G401.6 (cell line): ENCODE data around the gene TCP11L2.
"Not testable (repeated sequence)": the region's sequence is repeated elsewhere in the genome, so short reads cannot be mapped to it uniquely, and the experiment has no call there.

Experiments used
- FAIRE-seq: peaks from 2 replicates; lab custom pipeline; 2012; peaks lifted over from hg19 to GRCh38; lab: Jason Lieb, UNC

Gene TCP11L2

GRCh38 chr12:106307181-106307580, 4.6 kb downstream of the TCP11L2 start:
- FAIRE-seq: no peak

GRCh38 chr12:106308121-106308520, 5.6 kb downstream of the TCP11L2 start:
- no peak for FAIRE-seq

GRCh38 chr12:106308611-106309010, 6.1 kb downstream of the TCP11L2 start:
- no peak for FAIRE-seq

GRCh38 chr12:106309671-106310505, 7.4 kb downstream of the TCP11L2 start:
- no peak for FAIRE-seq

GRCh38 chr12:106310687-106311086, 8.2 kb downstream of the TCP11L2 start:
- FAIRE-seq: no peak

- FAIRE-seq: no peak
Measured at GRCh38 chr12:106311139-106311538, 8.6 kb downstream of the TCP11L2 start.

- FAIRE-seq: not testable (repeated sequence)
Measured at GRCh38 chr12:106313413-106313812, 10.9 kb downstream of the TCP11L2 start.

- no peak for FAIRE-seq
Measured at GRCh38 chr12:106315523-106315922, 13.0 kb downstream of the TCP11L2 start.

GRCh38 chr12:106317406-106318082, 15.0 kb downstream of the TCP11L2 start:
- no peak for FAIRE-seq

- no peak for FAIRE-seq
Measured at GRCh38 chr12:106321139-106321850, 18.8 kb downstream of the TCP11L2 start.

- peak; percentile 94 for FAIRE-seq
Measured at GRCh38 chr12:106323537-106323936, 21.0 kb downstream of the TCP11L2 start.

- no peak for FAIRE-seq
Measured at GRCh38 chr12:106327309-106327869, 24.9 kb downstream of the TCP11L2 start.

- no peak for FAIRE-seq
Measured at GRCh38 chr12:106328735-106329134, 26.2 kb downstream of the TCP11L2 start.

GRCh38 chr12:106329231-106329982, 26.9 kb downstream of the TCP11L2 start:
- FAIRE-seq: no peak

- no peak for FAIRE-seq
Measured at GRCh38 chr12:106331599-106331998, 29.1 kb downstream of the TCP11L2 start.

GRCh38 chr12:106332536-106332935, 30.0 kb downstream of the TCP11L2 start:
- no peak for FAIRE-seq

GRCh38 chr12:106333010-106333409, 30.5 kb downstream of the TCP11L2 start:
- no peak for FAIRE-seq

GRCh38 chr12:106333756-106334155, 31.2 kb downstream of the TCP11L2 start:
- no peak for FAIRE-seq

GRCh38 chr12:106341086-106341877, 38.7 kb downstream of the TCP11L2 start:
- no peak for FAIRE-seq

- FAIRE-seq: no peak
Measured at GRCh38 chr12:106342397-106343213, 40.1 kb downstream of the TCP11L2 start.
